Panc1 (cell line): ENCODE data around the gene GRAMD1B. TPM values are rescaled to one million over a fixed set of nuclear protein-coding genes. Genes with fewer than 3 reads are reported as not detected.

Source experiments
- ATAC-seq: fragments of 200-7000 bp; cut with Tn5 transposase; 2 replicates; pipeline ENCODE4 v1.9.1; 2020; ENCODE audit warnings: mild to moderate bottlenecking, moderate library complexity
- BruUV-seq: library from RNA; stranded (reverse); fragments of 400-500 nt; replicated peaks from 2 replicates; lab custom pipeline; 2021; lab: Mats Ljungman, UMichigan
- CTCF ChIA-PET: fragments of 300-600 bp; sonication (Branson Sonifier 250); formaldehyde crosslinking; loops from one replicate; lab custom pipeline; 2022; ENCODE audit warnings: antibody characterized with exemption; lab: Charles Lee
- POLR2A ChIA-PET: fragments of 300-600 bp; sonication (Branson Sonifier 250); formaldehyde crosslinking; loops from one replicate; lab custom pipeline; 2022; ENCODE audit warnings: antibody characterized with exemption; lab: Charles Lee
- DNase-seq: peaks from one replicate; pipeline ENCODE4 v3.0.0-alpha.2; 2010; ENCODE audit warnings: low read depth, low spot score
- H3K27ac ChIP-seq: 2 replicates; pipeline ENCODE4 v1.5.1; 2011; ENCODE audit warnings: mild to moderate bottlenecking, low read length, inconsistent platforms
- H3K27me3 ChIP-seq: fragments of 200-500 bp; sonication (Bioruptor generic); 2 replicates; pipeline ENCODE4 v1.6.0; 2014; ENCODE audit warnings: low read length, inconsistent platforms; ENCODE audit not compliant: control insufficient read depth, insufficient read depth
- H3K36me3 ChIP-seq: fragments of 200-500 bp; sonication (Bioruptor generic); 2 replicates; pipeline ENCODE4 v1.5.1; 2014; ENCODE audit warnings: inconsistent platforms, mild to moderate bottlenecking, low read length, moderate library complexity; ENCODE audit not compliant: control insufficient read depth, insufficient read depth
- H3K4me1 ChIP-seq: 2 replicates; pipeline ENCODE4 v1.5.1; 2011; ENCODE audit warnings: inconsistent platforms, mild to moderate bottlenecking, low read length, moderate library complexity; ENCODE audit not compliant: control insufficient read depth, insufficient read depth
- H3K4me3 ChIP-seq, 2 experiments: 2 replicates each; pipeline ENCODE4 v1.5.1; 2011 to 2012; ENCODE audit warnings: low read depth in 2 of 2, low read length in 2 of 2, mild to moderate bottlenecking in 2 of 2, inconsistent platforms in 1 of 2, moderate library complexity in 1 of 2
- H3K9me3 ChIP-seq: fragments of 200-500 bp; sonication (Bioruptor generic); 2 replicates; pipeline ENCODE4 v1.5.1; 2014; ENCODE audit warnings: low read depth, mild to moderate bottlenecking, inconsistent platforms, low read length, moderate library complexity; ENCODE audit not compliant: control insufficient read depth, insufficient read depth
- CTCF ChIP-seq: fragments of 450-650 bp; IDR thresholded peaks from 2 replicates; pipeline ENCODE4 v1.5.1; 2017; ENCODE audit warnings: mild to moderate bottlenecking
- POLR2AphosphoS5 ChIP-seq: IDR thresholded peaks from 2 replicates; pipeline ENCODE4 v1.6.1; 2012; ENCODE audit warnings: mild to moderate bottlenecking, low read depth, low read length, moderate library complexity
- REST ChIP-seq, 2 experiments: IDR thresholded peaks; 2 replicates each; pipeline ENCODE4 v1.6.1; 2011 to 2012; ENCODE audit warnings: low read depth in 2 of 2, control low read depth in 1 of 2, low read length in 1 of 2, mild to moderate bottlenecking in 1 of 2, moderate library complexity in 1 of 2; ENCODE audit not compliant: insufficient read depth in 1 of 2
- SIN3A ChIP-seq: IDR thresholded peaks from 2 replicates; pipeline ENCODE4 v1.6.1; 2012; ENCODE audit warnings: low read depth, mild to moderate bottlenecking, low read length, moderate library complexity, borderline replicate concordance; ENCODE audit not compliant: insufficient read depth
- TCF7L2 ChIP-seq: IDR thresholded peaks from 2 replicates; pipeline ENCODE4 v1.6.1; 2011; ENCODE audit warnings: mild to moderate bottlenecking, low read depth, low read length, inconsistent platforms
- in situ Hi-C: cut with HindIII; loops from 2 replicates; pipeline ENCODE4 v1.10.0; 2016; ENCODE audit warnings: low sequenced_read_pairs, low pct_unique_long_range_greater_than_20kb
- intact Hi-C: fragments of 100-400 bp; cut with micrococcal nuclease; formaldehyde crosslinking; loops from one replicate; pipeline ENCODE4 v1.10.0; 2022; ENCODE audit not compliant: unreplicated experiment
- total RNA-seq: library from RNA; stranded (reverse); gene quantifications from one replicate; pipeline ENCODE4 v1.2.1, GENCODE V29; 2021; ENCODE audit not compliant: unreplicated experiment

GRAMD1B gene
- total RNA-seq, 1 experiment from 2014 or later, result 0.46 TPM

GRCh38 chr11:123628936-123629683, 199.0 kb downstream of the GRAMD1B start:
- no peaks in the 10 kb centered on the region for H3K4me1 ChIP-seq
- no peak for ATAC-seq
- peaks cover 15% of the 10 kb centered on the region; the same call in 1 of the 2 replicates for H3K27me3 ChIP-seq
- TF ChIP-seq REST (IDR thresholded peaks at IDR 0.05; ENCODE audit: insufficient read depth in 1 of 2, low read depth in 2 of 2, low read length in 1 of 2) (no peak), SIN3A (no peak), TCF7L2 (no peak), POLR2AphosphoS5 (no peak), CTCF (no peak)
- POLR2A ChIA-PET, result no interaction called here
- no TSS peak for BruUV-seq
- no peak overlapping the region for H3K27ac ChIP-seq
- no peak overlapping the region for H3K4me3 ChIP-seq
- intact Hi-C loops (no loop called here), in situ Hi-C loops (no loop called here)
- no peaks in the 10 kb centered on the region for H3K9me3 ChIP-seq
- CTCF ChIA-PET, result no interaction called here
- H3K36me3 ChIP-seq, result no peaks in the 10 kb centered on the region
- no peak for DNase-seq

GRCh38 chr11:123630126-123630608, 200.1 kb downstream of the GRAMD1B start:
- H3K9me3 ChIP-seq, result no peaks in the 10 kb centered on the region
- ChIA-PET POLR2A (no interaction called here), CTCF (no interaction called here)
- DNase-seq, result no peak
- BruUV-seq, result no TSS peak
- no peaks in the 10 kb centered on the region for H3K36me3 ChIP-seq
- TF ChIP-seq POLR2AphosphoS5, result no peak
- no peak for TF ChIP-seq TCF7L2
- TF ChIP-seq SIN3A, result no peak
- no peak for TF ChIP-seq CTCF
- no peak for TF ChIP-seq REST (IDR thresholded peaks at IDR 0.05; ENCODE audit: insufficient read depth in 1 of 2, low read depth in 2 of 2, low read length in 1 of 2)
- in situ Hi-C loops (no loop called here), intact Hi-C loops (no loop called here)
- H3K27me3 ChIP-seq, result peaks cover 19% of the 10 kb centered on the region
- H3K27ac ChIP-seq, result no peak overlapping the region
- no peak overlapping the region for H3K4me3 ChIP-seq
- ATAC-seq, result no peak
- no peaks in the 10 kb centered on the region for H3K4me1 ChIP-seq
